Measurements from ENCODE around the gene ICAM4. TPM values are rescaled to one million over a fixed set of nuclear protein-coding genes. Genes with fewer than 3 reads are reported as not detected.

The ICAM4 gene
- total RNA-seq, result 0.33 TPM in 1 of 2 replicates, not detected in the other

DNA sequence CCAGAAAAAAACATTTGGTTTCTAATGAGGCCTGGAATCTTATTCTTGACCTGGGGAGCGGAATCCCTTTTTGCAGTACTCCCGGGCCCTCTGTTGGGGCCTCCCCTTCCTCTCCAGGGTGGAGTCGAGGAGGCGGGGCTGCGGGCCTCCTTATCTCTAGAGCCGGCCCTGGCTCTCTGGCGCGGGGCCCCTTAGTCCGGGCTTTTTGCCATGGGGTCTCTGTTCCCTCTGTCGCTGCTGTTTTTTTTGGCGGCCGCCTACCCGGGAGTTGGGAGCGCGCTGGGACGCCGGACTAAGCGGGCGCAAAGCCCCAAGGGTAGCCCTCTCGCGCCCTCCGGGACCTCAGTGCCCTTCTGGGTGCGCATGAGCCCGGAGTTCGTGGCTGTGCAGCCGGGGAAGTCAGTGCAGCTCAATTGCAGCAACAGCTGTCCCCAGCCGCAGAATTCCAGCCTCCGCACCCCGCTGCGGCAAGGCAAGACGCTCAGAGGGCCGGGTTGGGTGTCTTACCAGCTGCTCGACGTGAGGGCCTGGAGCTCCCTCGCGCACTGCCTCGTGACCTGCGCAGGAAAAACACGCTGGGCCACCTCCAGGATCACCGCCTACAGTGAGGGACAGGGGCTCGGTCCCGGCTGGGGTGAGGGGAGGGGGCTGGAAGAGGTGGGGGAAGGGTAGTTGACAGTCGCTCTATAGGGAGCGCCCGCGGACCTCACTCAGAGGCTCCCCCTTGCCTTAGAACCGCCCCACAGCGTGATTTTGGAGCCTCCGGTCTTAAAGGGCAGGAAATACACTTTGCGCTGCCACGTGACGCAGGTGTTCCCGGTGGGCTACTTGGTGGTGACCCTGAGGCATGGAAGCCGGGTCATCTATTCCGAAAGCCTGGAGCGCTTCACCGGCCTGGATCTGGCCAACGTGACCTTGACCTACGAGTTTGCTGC is at the start of gene ICAM4:
TSS of gene ICAM4 (plus strand) at position 153 of the 935 bp plus-strand sequence. CDS start at position 211, 58 bp downstream.

GRCh38 chr19:10251792-10252694 is 34.7 kb upstream of the ICAM4 start, which contains the start of gene MRPL4:
TSS of gene MRPL4 (plus strand) at chr19:10252214. CDS start at chr19:10252254, 40 bp downstream.

GRCh38 chr19:10270616-10271394 is 15.9 kb upstream of the ICAM4 start, which contains the start of gene ICAM1:
TSS of gene ICAM1 (plus strand) at chr19:10271120. CDS start at chr19:10271160, 40 bp downstream.

GRCh38 chr19:10289836-10290356 is 3.1 kb downstream of the ICAM4 start, which contains the start of gene ICAM5:
TSS of gene ICAM5 (plus strand) at chr19:10289952. CDS start at chr19:10290044, 92 bp downstream.

GRCh38 chr19:10309423-10309822 is 22.7 kb downstream of the ICAM4 start, which contains the start of gene ZGLP1:
TSS of gene ZGLP1 (minus strand) at chr19:10309815.

GRCh38 chr19:10315335-10316214 is 28.8 kb downstream of the ICAM4 start, which contains the start of gene FDX2:
TSS of gene FDX2 (minus strand) at chr19:10316015. CDS start at chr19:10315996, 19 bp downstream.

GRCh38 chr19:10332965-10333757 is 46.4 kb downstream of the ICAM4 start, which contains the start of gene RAVER1:
TSS of gene RAVER1 (minus strand) at chr19:10333529. CDS start at chr19:10333507, 22 bp downstream.

Small RNA genes lying within 50 kb of the gene (small RNA-seq; reads per million reads assigned to genes)
- not detected for gene AC011511.1
- not detected for gene AC011511.4

Other genes with a start within 250 kb of the ICAM4 start
- 18.9 and 21.2 TPM in 2 replicates for gene SHFL, start 200.6 kb upstream of the ICAM4 start, total RNA-seq
- 0.33 TPM in 1 of 2 replicates, not detected in the other for gene ANGPTL6, start 184.3 kb upstream of the ICAM4 start, total RNA-seq
- 33.8 and 34.6 TPM in 2 replicates for gene PPAN, start 180.6 kb upstream of the ICAM4 start, total RNA-seq
- 3.0 and 3.3 TPM in 2 replicates for gene P2RY11, start 175.3 kb upstream of the ICAM4 start, total RNA-seq
- gene EIF3G, start 167.1 kb upstream of the ICAM4 start, total RNA-seq, result 259 and 291 TPM in 2 replicates
- gene DNMT1, start 92.0 kb upstream of the ICAM4 start, total RNA-seq, result 40.5 and 65.2 TPM in 2 replicates
- gene S1PR2, start 55.6 kb upstream of the ICAM4 start, total RNA-seq, result 1.6 and 1.7 TPM in 2 replicates
- 56.5 and 57.3 TPM in 2 replicates for gene MRPL4, start 34.7 kb upstream of the ICAM4 start, total RNA-seq
- gene ICAM1, start 15.8 kb upstream of the ICAM4 start, total RNA-seq, result 45.2 and 46.7 TPM in 2 replicates
- gene ICAM5, start 3.0 kb downstream of the ICAM4 start, total RNA-seq, result under 0.01 TPM in 1 of 2 replicates, not detected in the other
- gene ZGLP1, start 22.9 kb downstream of the ICAM4 start, total RNA-seq, result 0.33 and 0.38 TPM in 2 replicates
- 8.5 and 15.8 TPM in 2 replicates for gene FDX2, start 29.1 kb downstream of the ICAM4 start, total RNA-seq
- 13.9 and 17.3 TPM in 2 replicates for gene RAVER1, start 46.6 kb downstream of the ICAM4 start, total RNA-seq
- gene ICAM3, start 52.7 kb downstream of the ICAM4 start, total RNA-seq, result 7.1 and 9.5 TPM in 2 replicates
- gene TYK2, start 93.6 kb downstream of the ICAM4 start, total RNA-seq, result 57.2 and 79.7 TPM in 2 replicates
- 289 and 291 TPM in 2 replicates for gene CDC37, start 116.6 kb downstream of the ICAM4 start, total RNA-seq
- gene PDE4A, start 133.6 kb downstream of the ICAM4 start, total RNA-seq, result 3.6 and 5.6 TPM in 2 replicates
- gene KEAP1, start 216.4 kb downstream of the ICAM4 start, total RNA-seq, result 74.0 and 74.1 TPM in 2 replicates
- not detected in 2 replicates for gene S1PR5, start 230.5 kb downstream of the ICAM4 start, total RNA-seq